Mucosa of rectum (tissue), 2 donors: ENCODE data around the gene MPP2.

Source experiments
- H3K27ac ChIP-seq, 2 donors: one replicate each; pipeline ENCODE4 v1.7.0; 2013; ENCODE audit warnings: inconsistent platforms in 2 of 2, low read depth in 2 of 2, low read length in 2 of 2
- H3K27me3 ChIP-seq, 2 donors: one replicate each; pipeline ENCODE4 v1.7.0; 2013; ENCODE audit warnings: low read length in 2 of 2; ENCODE audit not compliant: control insufficient read depth in 2 of 2, insufficient read depth in 2 of 2
- H3K36me3 ChIP-seq, 2 donors: one replicate each; pipeline ENCODE4 v1.7.0; 2013; ENCODE audit warnings: low read length in 2 of 2; ENCODE audit not compliant: control insufficient read depth in 2 of 2, insufficient read depth in 2 of 2
- H3K4me1 ChIP-seq, 2 donors: one replicate each; pipeline ENCODE4 v1.7.0; 2013; ENCODE audit warnings: low read length in 2 of 2, mild to moderate bottlenecking in 1 of 2; ENCODE audit not compliant: control insufficient read depth in 2 of 2, insufficient read depth in 2 of 2
- H3K4me3 ChIP-seq, 2 donors: one replicate each; pipeline ENCODE4 v1.7.0; 2013; ENCODE audit warnings: low read length in 2 of 2
- H3K9ac ChIP-seq, 2 donors: one replicate each; pipeline ENCODE4 v1.7.0; 2013; ENCODE audit warnings: low read length in 2 of 2, low read depth in 1 of 2, mild to moderate bottlenecking in 1 of 2
- H3K9me3 ChIP-seq, 2 donors: one replicate each; pipeline ENCODE4 v1.7.0; 2013; ENCODE audit warnings: low read length in 2 of 2; ENCODE audit not compliant: control insufficient read depth in 2 of 2
- donor health status: healthy.
- donor health status: Normal muscosa, but diverticular disease.

MPP2 gene

GRCh38 chr17:43891851-43892646 lies 15.3 kb downstream of the MPP2 start:
- Histone ChIP-seq H3K9me3 (no peaks in the 10 kb centered on the region), H3K9ac (no peak overlapping the region), H3K4me1 (no peaks in the 10 kb centered on the region), H3K36me3 (no peaks in the 10 kb centered on the region), H3K27ac (no peak overlapping the region), H3K27me3 (peaks cover 2 to 3% of the 10 kb centered on the region in 2 donors), H3K4me3 (no peak overlapping the region)

- Histone ChIP-seq H3K9ac (no peak overlapping the region), H3K27me3 (peaks cover 0 to 2% of the 10 kb centered on the region in 2 donors), H3K27ac (no peak overlapping the region), H3K4me1 (no peaks in the 10 kb centered on the region), H3K36me3 (no peaks in the 10 kb centered on the region), H3K4me3 (no peak overlapping the region), H3K9me3 (no peaks in the 10 kb centered on the region)
Observed at GRCh38 chr17:43890240-43890639, 17.1 kb downstream of the MPP2 start.

- Histone ChIP-seq H3K36me3 (no peaks in the 10 kb centered on the region), H3K4me1 (no peaks in the 10 kb centered on the region), H3K4me3 (no peak overlapping the region), H3K27ac (no peak overlapping the region), H3K9me3 (no peaks in the 10 kb centered on the region), H3K9ac (no peak overlapping the region), H3K27me3 (peaks cover 0 to 2% of the 10 kb centered on the region in 2 donors)
Observed at GRCh38 chr17:43888548-43888947, 18.8 kb downstream of the MPP2 start.

GRCh38 chr17:43882761-43883415 lies 24.4 kb downstream of the MPP2 start:
- Histone ChIP-seq H3K4me3 (no peak overlapping the region), H3K27me3 (no peaks in the 10 kb centered on the region), H3K27ac (no peak overlapping the region), H3K9ac (no peak overlapping the region), H3K9me3 (no peaks in the 10 kb centered on the region), H3K36me3 (no peaks in the 10 kb centered on the region), H3K4me1 (peaks cover 3% of the 10 kb centered on the region in 2 donors)

GRCh38 chr17:43881758-43882505 lies 25.4 kb downstream of the MPP2 start:
- H3K36me3 ChIP-seq, result no peaks in the 10 kb centered on the region
- peaks cover 3% of the 10 kb centered on the region in 2 donors for H3K4me1 ChIP-seq
- no peaks in the 10 kb centered on the region for H3K27me3 ChIP-seq
- no peak overlapping the region for H3K27ac ChIP-seq
- no peaks in the 10 kb centered on the region for H3K9me3 ChIP-seq
- H3K4me3 ChIP-seq, result no peak overlapping the region
- no peak overlapping the region for H3K9ac ChIP-seq

- Histone ChIP-seq H3K36me3 (no peaks in the 10 kb centered on the region), H3K27me3 (no peaks in the 10 kb centered on the region), H3K4me1 (peaks cover 3% of the 10 kb centered on the region in 2 donors), H3K9me3 (no peaks in the 10 kb centered on the region), H3K27ac (no peak overlapping the region), H3K4me3 (no peak overlapping the region), H3K9ac (no peak overlapping the region)
Observed at GRCh38 chr17:43881181-43881580, 26.2 kb downstream of the MPP2 start.

- Histone ChIP-seq H3K4me3 (no peak overlapping the region), H3K27ac (no peak overlapping the region), H3K27me3 (no peaks in the 10 kb centered on the region), H3K9me3 (no peaks in the 10 kb centered on the region), H3K36me3 (no peaks in the 10 kb centered on the region), H3K9ac (no peak overlapping the region), H3K4me1 (peaks cover 3 to 5% of the 10 kb centered on the region in 2 donors)
Observed at GRCh38 chr17:43880420-43880991, 26.8 kb downstream of the MPP2 start.

- Histone ChIP-seq H3K9me3 (no peaks in the 10 kb centered on the region), H3K36me3 (no peaks in the 10 kb centered on the region), H3K27me3 (no peaks in the 10 kb centered on the region), H3K9ac (no peak overlapping the region), H3K4me1 (peaks cover 10 to 11% of the 10 kb centered on the region in 2 donors), H3K4me3 (no peak overlapping the region), H3K27ac (no peak overlapping the region)
Observed at GRCh38 chr17:43879723-43880419, 27.5 kb downstream of the MPP2 start.

GRCh38 chr17:43878260-43879175 lies 28.8 kb downstream of the MPP2 start:
- Histone ChIP-seq H3K4me3 (no peak overlapping the region), H3K27me3 (no peaks in the 10 kb centered on the region), H3K9me3 (no peaks in the 10 kb centered on the region), H3K9ac (no peak overlapping the region), H3K4me1 (peaks cover 20 to 21% of the 10 kb centered on the region in 2 donors), H3K36me3 (no peaks in the 10 kb centered on the region), H3K27ac (no peak overlapping the region)
